ENCODE results near the gene TMCC3. TPM values are rescaled to one million over a fixed set of nuclear protein-coding genes. Genes with fewer than 3 reads are reported as not detected.

TMCC3 gene
- total and polyA plus RNA-seq, 2 experiments from 2014 or later, result 1.4 to 3.6 TPM

DNA sequence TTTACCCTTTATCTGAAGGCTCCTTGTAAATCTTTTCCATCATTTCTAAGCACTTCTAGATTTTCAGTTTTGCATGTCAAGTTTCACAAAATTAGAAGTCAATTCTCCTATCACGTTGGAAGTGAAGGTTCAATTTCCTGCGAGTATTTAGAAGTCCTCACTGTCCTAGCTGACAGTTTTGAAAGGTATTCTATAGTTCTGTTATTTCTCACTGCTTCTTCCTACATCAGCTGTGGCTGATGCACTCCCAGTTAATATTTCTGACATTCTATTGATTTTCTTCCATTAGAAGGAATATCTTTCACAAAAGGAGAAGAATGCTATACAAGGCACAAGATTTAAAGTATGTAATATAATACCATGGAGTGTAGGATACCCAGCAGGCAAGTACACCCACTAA lies 15.8 kb upstream of the TMCC3 start (continued):
- TF ChIP-seq STAT1 (IDR thresholded peaks at IDR 0.05; ENCODE audit: unreplicated experiment) (no peak), EZH2phosphoT487 (IDR thresholded peaks at IDR 0.05; ENCODE audit: unreplicated experiment) (no peak), POLR2AphosphoS5 (IDR thresholded peaks at IDR 0.05; ENCODE audit: low read depth) (no peak)
- TF ChIP-seq, protein P1, sequence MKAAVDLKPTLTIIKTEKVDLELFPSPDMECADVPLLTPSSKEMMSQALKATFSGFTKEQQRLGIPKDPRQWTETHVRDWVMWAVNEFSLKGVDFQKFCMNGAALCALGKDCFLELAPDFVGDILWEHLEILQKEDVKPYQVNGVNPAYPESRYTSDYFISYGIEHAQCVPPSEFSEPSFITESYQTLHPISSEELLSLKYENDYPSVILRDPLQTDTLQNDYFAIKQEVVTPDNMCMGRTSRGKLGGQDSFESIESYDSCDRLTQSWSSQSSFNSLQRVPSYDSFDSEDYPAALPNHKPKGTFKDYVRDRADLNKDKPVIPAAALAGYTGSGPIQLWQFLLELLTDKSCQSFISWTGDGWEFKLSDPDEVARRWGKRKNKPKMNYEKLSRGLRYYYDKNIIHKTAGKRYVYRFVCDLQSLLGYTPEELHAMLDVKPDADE (IDR thresholded peaks at IDR 0.05), result no peak
- TF ChIP-seq, protein P2, sequence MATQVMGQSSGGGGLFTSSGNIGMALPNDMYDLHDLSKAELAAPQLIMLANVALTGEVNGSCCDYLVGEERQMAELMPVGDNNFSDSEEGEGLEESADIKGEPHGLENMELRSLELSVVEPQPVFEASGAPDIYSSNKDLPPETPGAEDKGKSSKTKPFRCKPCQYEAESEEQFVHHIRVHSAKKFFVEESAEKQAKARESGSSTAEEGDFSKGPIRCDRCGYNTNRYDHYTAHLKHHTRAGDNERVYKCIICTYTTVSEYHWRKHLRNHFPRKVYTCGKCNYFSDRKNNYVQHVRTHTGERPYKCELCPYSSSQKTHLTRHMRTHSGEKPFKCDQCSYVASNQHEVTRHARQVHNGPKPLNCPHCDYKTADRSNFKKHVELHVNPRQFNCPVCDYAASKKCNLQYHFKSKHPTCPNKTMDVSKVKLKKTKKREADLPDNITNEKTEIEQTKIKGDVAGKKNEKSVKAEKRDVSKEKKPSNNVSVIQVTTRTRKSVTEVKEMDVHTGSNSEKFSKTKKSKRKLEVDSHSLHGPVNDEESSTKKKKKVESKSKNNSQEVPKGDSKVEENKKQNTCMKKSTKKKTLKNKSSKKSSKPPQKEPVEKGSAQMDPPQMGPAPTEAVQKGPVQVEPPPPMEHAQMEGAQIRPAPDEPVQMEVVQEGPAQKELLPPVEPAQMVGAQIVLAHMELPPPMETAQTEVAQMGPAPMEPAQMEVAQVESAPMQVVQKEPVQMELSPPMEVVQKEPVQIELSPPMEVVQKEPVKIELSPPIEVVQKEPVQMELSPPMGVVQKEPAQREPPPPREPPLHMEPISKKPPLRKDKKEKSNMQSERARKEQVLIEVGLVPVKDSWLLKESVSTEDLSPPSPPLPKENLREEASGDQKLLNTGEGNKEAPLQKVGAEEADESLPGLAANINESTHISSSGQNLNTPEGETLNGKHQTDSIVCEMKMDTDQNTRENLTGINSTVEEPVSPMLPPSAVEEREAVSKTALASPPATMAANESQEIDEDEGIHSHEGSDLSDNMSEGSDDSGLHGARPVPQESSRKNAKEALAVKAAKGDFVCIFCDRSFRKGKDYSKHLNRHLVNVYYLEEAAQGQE (IDR thresholded peaks at IDR 0.05; ENCODE audit: unreplicated experiment), result no peak

DNA sequence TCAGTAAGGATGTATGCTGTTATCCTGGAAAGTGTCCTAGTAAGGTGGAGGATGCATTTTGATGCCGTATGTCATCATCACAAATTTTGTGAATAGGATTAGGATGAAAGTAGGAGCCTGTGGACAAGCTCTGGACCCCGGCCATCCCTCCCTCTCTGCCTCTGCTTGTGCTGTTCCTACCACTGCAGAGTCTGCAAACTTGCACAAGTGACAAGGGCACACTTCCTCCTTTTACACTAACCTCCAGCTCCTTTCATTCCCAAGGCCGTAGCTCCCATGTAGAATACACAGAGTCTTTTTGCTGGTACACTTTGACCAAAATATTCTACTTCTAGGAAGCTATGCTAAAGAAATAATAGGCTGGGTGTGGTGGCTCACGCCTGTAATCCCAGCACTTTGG lies 13.3 kb upstream of the TMCC3 start:
- no peaks in the 10 kb centered on the region for H3K4me1 ChIP-seq (ENCODE audit: insufficient read depth)
- H3K4me1 Mint-ChIP-seq, result peaks cover 8% of the 10 kb centered on the region
- H3K36me3 ChIP-seq (ENCODE audit: insufficient read depth), result no peaks in the 10 kb centered on the region
- H2AFZ ChIP-seq, result no peak overlapping the region
- no peak overlapping the region for H3K4me2 ChIP-seq
- H3F3A ChIP-seq (replicated peaks; ENCODE audit: low read depth), result no peaks in the 10 kb centered on the region
- no peaks in the 10 kb centered on the region for H3K9me2 ChIP-seq (ENCODE audit: insufficient read depth)
- no peak overlapping the region for H3K27ac ChIP-seq (ENCODE audit: low read depth)
- no peaks in the 10 kb centered on the region for H3K27me3 Mint-ChIP-seq (ENCODE audit: insufficient read depth, low read depth, poor library complexity)
- no peaks in the 10 kb centered on the region for H4K20me1 ChIP-seq (replicated peaks; ENCODE audit: insufficient read depth)
- H3K4me3 Mint-ChIP-seq, result no peak overlapping the region
- H3K79me2 ChIP-seq (replicated peaks; ENCODE audit: insufficient read depth), result no peaks in the 10 kb centered on the region
- H3K27me3 ChIP-seq (ENCODE audit: insufficient read depth), result no peaks in the 10 kb centered on the region
- no peak for DNase-seq (ENCODE audit: low spot score)
- no peaks in the 10 kb centered on the region for H3K36me3 Mint-ChIP-seq (ENCODE audit: low read depth)
- ATAC-seq, result no peak
- H3K27ac Mint-ChIP-seq, result no peak overlapping the region
- TF ChIP-seq, protein P2 (IDR thresholded peaks at IDR 0.05; ENCODE audit: unreplicated experiment), result no peak
- TF ChIP-seq JUNB (IDR thresholded peaks at IDR 0.05; ENCODE audit: unreplicated experiment), result no peak
- H3K9me3 Mint-ChIP-seq, result no peaks in the 10 kb centered on the region
- H3K4me3 ChIP-seq, result no peak overlapping the region

Data from GM23338 (cell line).